Left ventricle myocardium inferior (tissue), 1 donor: ENCODE results near the gene SLC6A19. TPM values are rescaled to one million over a fixed set of nuclear protein-coding genes. Genes with fewer than 3 reads are reported as not detected.

Source experiments
- DNase-seq: peaks from one replicate; pipeline ENCODE4 v3.0.0-alpha.2; 2020
- H3K27ac ChIP-seq: fragments of 200-600 bp; replicated peaks from 2 replicates; pipeline ENCODE4 v1.8.0; 2021
- H3K27me3 ChIP-seq: fragments of 200-600 bp; 2 replicates; pipeline ENCODE4 v1.8.0; 2021; ENCODE audit warnings: low read depth
- H3K36me3 ChIP-seq: fragments of 200-600 bp; 2 replicates; pipeline ENCODE4 v1.8.0; 2021
- H3K4me1 ChIP-seq: fragments of 200-600 bp; 2 replicates; pipeline ENCODE4 v1.8.0; 2021
- H3K4me3 ChIP-seq: fragments of 200-600 bp; 2 replicates; pipeline ENCODE4 v1.8.0; 2021; ENCODE audit warnings: mild to moderate bottlenecking, moderate library complexity
- H3K9me3 ChIP-seq: fragments of 200-600 bp; replicated peaks from 2 replicates; pipeline ENCODE4 v1.8.0; 2021
- intact Hi-C: fragments of 100-400 bp; cut with micrococcal nuclease; formaldehyde crosslinking; loops from one replicate; pipeline ENCODE4 v1.11.0; 2022
- total RNA-seq: library from RNA; stranded (reverse); fragmentation: NEBNext Ultra II Directional; extraction: Animal tissue kit (Norgen Biotek cat#: 25700); gene quantifications from one replicate; pipeline ENCODE4 v1.2.1, GENCODE V29; 2021
- TF ChIP-seq, protein P1 (sequence below): fragments of 200-600 bp; IDR thresholded peaks from 2 replicates; pipeline ENCODE4 v1.8.0; 2021; ENCODE audit warnings: antibody characterized with exemption, mild to moderate bottlenecking, borderline replicate concordance
- donor health status: DM: no; HTN: yes; CAD: no; lungs with severe emphysema.

Gene SLC6A19
- total RNA-seq, 1 donor from 2014 or later: not detected

DNA sequence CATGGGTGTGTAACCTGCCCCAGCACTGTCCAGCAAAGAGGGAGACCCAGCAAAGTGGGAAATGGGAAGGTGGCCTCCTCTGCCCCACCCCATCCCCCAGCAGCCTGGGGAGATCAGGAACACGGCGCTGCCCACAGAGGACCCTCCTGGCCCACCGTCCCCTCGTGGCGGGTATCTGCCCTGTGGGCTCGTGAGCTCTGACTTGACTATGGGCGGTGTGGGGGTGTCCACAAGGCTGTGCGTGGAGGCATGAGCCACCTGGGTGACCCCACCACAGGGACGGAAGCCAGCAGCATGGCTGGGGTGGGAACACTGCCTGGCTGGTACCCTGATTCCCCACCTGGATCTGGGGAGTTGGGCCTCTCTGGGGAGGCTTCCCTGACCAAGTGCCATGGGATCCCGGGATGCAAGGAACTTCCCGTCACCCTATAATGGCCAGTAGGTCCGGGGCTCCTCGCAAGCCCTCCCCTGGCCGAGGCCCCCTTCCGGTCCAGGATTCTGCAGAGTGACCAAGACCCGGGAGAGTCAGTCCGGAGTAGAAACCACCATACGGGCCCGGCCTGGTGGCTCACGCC lies 29.3 kb upstream of the SLC6A19 start:
- no peak overlapping the region for H3K4me3 ChIP-seq
- H3K27ac ChIP-seq: no peak overlapping the region
- peaks cover 4% of the 10 kb centered on the region for H3K27me3 ChIP-seq
- H3K9me3 ChIP-seq: no peaks in the 10 kb centered on the region
- no peak for DNase-seq
- TF ChIP-seq, protein P1, sequence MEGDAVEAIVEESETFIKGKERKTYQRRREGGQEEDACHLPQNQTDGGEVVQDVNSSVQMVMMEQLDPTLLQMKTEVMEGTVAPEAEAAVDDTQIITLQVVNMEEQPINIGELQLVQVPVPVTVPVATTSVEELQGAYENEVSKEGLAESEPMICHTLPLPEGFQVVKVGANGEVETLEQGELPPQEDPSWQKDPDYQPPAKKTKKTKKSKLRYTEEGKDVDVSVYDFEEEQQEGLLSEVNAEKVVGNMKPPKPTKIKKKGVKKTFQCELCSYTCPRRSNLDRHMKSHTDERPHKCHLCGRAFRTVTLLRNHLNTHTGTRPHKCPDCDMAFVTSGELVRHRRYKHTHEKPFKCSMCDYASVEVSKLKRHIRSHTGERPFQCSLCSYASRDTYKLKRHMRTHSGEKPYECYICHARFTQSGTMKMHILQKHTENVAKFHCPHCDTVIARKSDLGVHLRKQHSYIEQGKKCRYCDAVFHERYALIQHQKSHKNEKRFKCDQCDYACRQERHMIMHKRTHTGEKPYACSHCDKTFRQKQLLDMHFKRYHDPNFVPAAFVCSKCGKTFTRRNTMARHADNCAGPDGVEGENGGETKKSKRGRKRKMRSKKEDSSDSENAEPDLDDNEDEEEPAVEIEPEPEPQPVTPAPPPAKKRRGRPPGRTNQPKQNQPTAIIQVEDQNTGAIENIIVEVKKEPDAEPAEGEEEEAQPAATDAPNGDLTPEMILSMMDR: no peak
- H3K4me1 ChIP-seq: peaks cover 17% of the 10 kb centered on the region
- intact Hi-C loops: loop anchor here (5.0 kb wide), 1 partner anchor 250 kb away; no protein-coding TSS in a partner anchor
- no peaks in the 10 kb centered on the region for H3K36me3 ChIP-seq

DNA sequence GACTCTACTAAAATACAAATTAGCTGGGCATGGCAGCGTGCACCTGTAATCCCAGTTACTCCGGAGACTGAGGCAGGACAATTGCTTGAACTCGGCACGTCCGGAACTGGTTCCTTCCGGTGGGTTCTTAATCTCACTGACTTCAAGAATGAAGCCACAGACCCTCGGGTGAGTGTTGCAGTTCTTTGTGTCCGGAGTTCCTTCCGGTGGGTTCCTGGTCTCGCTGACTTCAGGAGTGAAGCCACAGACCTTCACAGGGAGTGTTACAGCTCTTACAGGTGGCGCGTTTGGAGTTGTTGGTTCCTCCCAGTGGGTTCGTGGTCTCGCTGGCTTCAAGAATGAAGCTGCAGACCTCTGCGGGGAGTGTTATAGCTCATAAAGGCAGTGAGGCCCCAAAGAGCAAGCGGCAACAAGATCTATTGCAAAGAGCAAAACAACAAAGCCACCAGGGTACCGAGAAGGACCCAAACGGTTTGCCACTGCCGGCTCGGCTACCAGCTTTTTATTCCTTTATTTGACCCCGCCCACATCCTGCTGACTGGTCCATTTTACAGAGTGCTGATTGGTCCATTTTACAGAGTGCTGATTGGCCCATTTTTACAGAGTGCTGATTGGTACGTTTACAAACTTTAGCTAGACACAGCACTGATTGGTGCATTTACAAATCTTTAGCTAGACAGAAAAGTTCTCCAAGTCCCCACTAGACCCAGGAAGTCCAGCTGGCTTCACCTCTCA lies 28.6 kb upstream of the SLC6A19 start:
- peaks cover 13% of the 10 kb centered on the region for H3K4me1 ChIP-seq
- TF ChIP-seq, protein P1: no peak
- no peak overlapping the region for H3K4me3 ChIP-seq
- no peak overlapping the region for H3K27ac ChIP-seq
- intact Hi-C loops: loop anchor here (5.0 kb wide), 1 partner anchor 251 kb away; no protein-coding TSS in a partner anchor
- no peaks in the 10 kb centered on the region for H3K36me3 ChIP-seq
- H3K9me3 ChIP-seq: no peaks in the 10 kb centered on the region
- peaks cover 4% of the 10 kb centered on the region for H3K27me3 ChIP-seq
- DNase-seq: no peak

DNA sequence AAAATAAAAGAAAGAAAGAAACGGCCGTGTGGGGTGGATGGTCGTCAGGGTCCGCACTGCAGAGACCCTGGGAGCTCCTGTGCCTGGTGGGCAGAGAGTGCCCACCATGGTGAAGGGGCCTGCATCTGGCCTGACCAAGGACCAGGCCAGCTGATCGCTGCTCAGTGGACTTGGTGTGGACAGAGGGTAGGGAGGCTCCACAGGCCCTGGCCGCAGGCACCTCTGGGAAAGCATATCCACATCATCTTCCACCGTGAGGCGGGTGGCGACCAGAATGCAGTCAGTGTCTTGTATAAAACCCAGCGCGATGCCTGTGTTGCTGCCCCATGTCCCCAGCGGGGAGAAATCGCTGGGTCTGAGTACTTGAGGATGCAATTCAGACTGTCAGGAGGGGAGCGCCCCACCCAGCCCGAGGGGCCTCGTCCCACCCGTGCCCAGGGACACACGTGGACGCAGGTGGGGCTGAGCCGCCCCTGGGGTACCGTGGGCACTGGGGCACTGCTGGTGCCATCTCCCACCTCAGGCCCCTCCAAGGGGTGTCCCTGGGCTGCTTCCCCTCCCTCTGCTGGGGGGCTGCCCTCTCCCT lies 27.8 kb upstream of the SLC6A19 start:
- H3K4me3 ChIP-seq: no peak overlapping the region
- no peaks in the 10 kb centered on the region for H3K9me3 ChIP-seq
- intact Hi-C loops: loop anchor here (5.0 kb wide), 1 partner anchor 251 kb away; no protein-coding TSS in a partner anchor
- no peak overlapping the region for H3K27ac ChIP-seq
- TF ChIP-seq, protein P1: no peak
- DNase-seq: no peak
- H3K4me1 ChIP-seq: peaks cover 5% of the 10 kb centered on the region
- H3K27me3 ChIP-seq: peaks cover 4% of the 10 kb centered on the region
- H3K36me3 ChIP-seq: no peaks in the 10 kb centered on the region

DNA sequence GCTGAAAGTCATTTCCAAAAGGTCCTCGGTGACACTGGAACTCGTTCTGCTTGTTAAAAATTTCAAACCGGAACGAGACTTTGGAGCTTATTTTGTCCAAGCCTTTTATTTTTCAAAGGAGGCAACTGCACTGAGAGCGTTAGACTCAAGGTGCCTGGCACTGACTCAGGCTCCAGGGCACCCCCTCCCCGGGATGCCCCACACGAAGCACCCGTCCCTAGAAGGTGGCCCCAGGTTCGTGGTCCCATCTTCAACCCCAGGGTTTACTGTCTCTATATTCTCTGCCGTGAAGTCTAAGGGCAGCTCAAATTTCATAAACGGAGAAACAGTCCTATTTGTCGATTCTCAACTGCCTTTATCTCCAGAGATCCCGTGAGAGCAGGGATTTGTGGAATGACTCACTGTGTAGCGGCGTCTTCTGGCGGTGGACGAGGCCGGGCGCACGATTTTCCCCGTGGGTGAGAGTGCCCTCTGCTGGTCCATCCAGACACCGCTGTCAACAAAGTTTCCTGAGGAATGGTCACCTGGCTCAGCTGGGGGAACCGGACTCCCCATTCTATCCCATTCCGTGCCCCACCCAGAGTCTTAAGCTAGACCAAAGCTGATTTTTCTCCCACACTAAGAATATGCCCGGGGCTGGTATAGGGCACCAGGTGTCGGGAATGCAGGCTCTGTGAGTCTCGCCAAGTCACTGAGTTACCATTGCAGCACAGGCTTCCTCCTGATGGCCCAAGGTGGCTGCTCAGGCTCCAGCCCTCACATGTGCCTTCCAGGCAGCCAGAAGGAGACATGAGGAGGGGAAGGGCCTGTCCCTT lies 27.1 kb upstream of the SLC6A19 start:
- H3K9me3 ChIP-seq: no peaks in the 10 kb centered on the region
- no peak overlapping the region for H3K27ac ChIP-seq
- H3K27me3 ChIP-seq: peaks cover 4% of the 10 kb centered on the region
- no peak overlapping the region for H3K4me3 ChIP-seq
- intact Hi-C loops: loop anchor here (5.0 kb wide), 1 partner anchor 252 kb away; no protein-coding TSS in a partner anchor
- H3K4me1 ChIP-seq: peaks cover 5% of the 10 kb centered on the region
- TF ChIP-seq, protein P1: peak; percentile 87
- peak; percentile 61 for DNase-seq
- H3K36me3 ChIP-seq: no peaks in the 10 kb centered on the region

DNA sequence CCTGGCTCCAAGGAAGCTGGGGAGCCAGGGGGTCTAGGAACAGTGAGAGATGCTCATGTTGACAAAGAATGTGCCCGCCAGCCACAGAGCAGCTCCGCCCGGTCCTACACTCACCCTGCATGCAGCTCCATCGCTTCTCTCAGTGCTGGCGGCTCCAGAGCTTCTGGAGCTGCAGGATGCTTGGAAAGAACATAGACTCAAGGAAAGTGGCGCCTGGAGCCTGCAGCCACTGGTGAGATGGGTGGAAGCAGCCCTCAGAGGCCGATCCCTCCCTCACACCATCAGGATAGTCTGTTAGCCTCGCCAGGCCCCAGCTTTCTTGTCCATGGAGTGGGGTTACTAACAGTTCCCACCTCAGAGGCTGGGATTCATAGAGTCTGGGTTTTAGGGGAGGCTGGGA lies 26.4 kb upstream of the SLC6A19 start:
- intact Hi-C loops: no loop called here
- H3K9me3 ChIP-seq: no peaks in the 10 kb centered on the region
- no peak overlapping the region for H3K27ac ChIP-seq
- DNase-seq: peak; percentile 4
- no peak overlapping the region for H3K4me3 ChIP-seq
- TF ChIP-seq, protein P1: no peak
- H3K27me3 ChIP-seq: no peaks in the 10 kb centered on the region
- peaks cover 5% of the 10 kb centered on the region for H3K4me1 ChIP-seq
- no peaks in the 10 kb centered on the region for H3K36me3 ChIP-seq
